ENCODE data around the gene ZC3H4. TPM values are rescaled to one million over a fixed set of nuclear protein-coding genes. Genes with fewer than 3 reads are reported as not detected.

Gene ZC3H4
- total and polyA plus RNA-seq, 10 of the 15 experiments (the other 5 are each of a cell fraction or from before 2014, with no cell fraction given), result 5.1 to 86.3 (median 15.5) TPM

- no peak for TF ChIP-seq ZBTB33 (IDR thresholded peaks at IDR 0.05)
- no peak for TF ChIP-seq ZNF24 (IDR thresholded peaks at IDR 0.05)
- no peak for TF ChIP-seq HDGF (IDR thresholded peaks at IDR 0.05)
- no peak for TF ChIP-seq CEBPB (IDR thresholded peaks at IDR 0.05; ENCODE audit: borderline replicate concordance in 1 of 2, low read depth in 2 of 2, low read length in 2 of 2)
- no peak for TF ChIP-seq NFXL1 (IDR thresholded peaks at IDR 0.05; ENCODE audit: borderline replicate concordance)
- TF ChIP-seq POLR2A (IDR thresholded peaks at IDR 0.05; ENCODE audit: low read depth, low read length), result no peak
- no peak for TF ChIP-seq CBX5 (IDR thresholded peaks at IDR 0.05; ENCODE audit: low read depth)
- no peak for TF ChIP-seq YY1 (IDR thresholded peaks at IDR 0.05; ENCODE audit: low read depth, low read length)
- TF ChIP-seq FOXK2 (IDR thresholded peaks at IDR 0.05), result no peak
- no peak for TF ChIP-seq PRDM15 (CRISPR knock-in tag; IDR thresholded peaks at IDR 0.05)
- TF ChIP-seq SMARCA5 (IDR thresholded peaks at IDR 0.05), result no peak
- TF ChIP-seq IKZF1 (conservative IDR thresholded peaks at IDR 0.05), result peak; percentile 29; the same call in 1 of the 2 replicates
- no peak for TF ChIP-seq SRF (IDR thresholded peaks at IDR 0.05; ENCODE audit: low read depth in 2 of 2, low read length in 2 of 2)
- no peak for TF ChIP-seq E4F1 (IDR thresholded peaks at IDR 0.05; ENCODE audit: borderline replicate concordance, partially characterized antibody)
Measured at GRCh38 chr19:47156861-47157430, 43.4 kb upstream of the ZC3H4 start (continued).

All from GM12878 (cell line).